ENCODE results near the gene PHF19.

PHF19 gene

DNA sequence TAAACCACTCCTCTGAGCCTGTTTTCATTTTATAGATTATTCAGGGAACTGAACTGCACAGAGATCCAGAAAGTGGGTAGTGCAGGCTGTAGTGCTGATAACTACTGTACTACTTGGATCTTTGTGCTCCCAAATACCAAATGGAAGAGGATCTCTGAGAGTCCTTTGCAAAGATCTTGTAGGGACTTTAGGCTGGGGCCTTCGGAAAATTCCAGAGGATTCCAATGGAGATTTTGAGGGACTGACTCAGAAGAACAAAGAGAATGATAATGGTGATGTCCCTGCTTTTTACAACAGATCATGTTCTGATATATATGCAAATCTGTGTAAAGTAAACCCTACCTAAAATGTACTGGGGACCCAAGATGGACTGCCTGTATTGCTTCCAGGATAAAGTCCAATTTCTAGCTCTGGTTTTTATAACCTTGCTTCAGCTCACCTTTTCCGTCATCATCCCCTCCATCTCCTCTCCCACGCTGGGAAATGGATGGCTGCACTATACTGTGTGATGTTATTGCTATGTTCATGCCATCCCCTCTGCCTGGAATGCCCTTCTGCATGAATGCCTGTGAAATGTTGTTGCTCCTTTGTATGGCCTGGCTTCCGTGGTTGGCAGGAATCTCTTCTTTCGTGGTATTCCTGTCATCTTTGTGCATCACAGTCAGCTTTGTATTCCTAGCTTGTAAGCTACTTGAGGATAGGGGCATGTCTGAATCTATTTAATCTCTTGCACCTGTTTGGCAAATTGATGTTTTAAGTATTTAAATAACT lies 24.6 kb downstream of the PHF19 start:
- DNase-seq = no peak

DNA sequence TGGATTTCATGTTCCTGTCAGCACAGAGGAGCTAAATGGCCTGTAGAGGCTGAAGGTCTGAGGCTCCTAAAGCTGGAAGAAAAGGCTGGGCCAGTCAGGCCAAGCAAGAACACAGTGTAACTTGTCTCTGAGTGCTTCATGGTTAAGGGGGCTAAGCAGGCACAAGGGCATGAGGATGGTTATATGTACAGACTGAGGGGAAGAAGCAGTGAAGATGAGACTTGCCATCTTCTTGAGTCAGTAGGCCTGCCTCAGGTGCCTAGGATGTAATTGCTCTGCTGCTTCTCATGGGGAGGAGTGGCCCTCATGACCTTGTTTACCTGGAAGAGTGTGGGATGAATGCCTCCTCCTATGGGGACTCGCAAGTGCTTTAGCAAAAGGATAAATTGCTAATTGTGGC lies 25.5 kb downstream of the PHF19 start:
- DNase-seq = no peak

DNA sequence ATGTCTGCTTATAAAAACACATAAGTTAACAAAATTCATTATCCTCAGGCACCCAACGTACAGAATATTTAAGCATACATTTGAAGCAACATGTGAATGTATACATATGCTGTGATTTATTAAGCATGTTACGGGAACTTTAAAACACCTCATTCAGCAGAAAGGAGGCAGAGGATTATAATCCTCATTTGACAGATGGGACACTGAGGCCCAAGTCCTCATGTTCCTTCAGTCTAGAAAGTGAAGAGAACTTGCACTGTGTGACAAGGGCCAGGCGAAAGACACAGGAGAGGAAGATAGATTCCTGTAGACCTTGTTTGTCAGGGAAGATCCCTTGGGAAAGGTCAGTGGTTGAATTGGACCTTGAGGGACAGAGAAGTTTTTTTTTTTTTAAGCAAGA lies 26.7 kb downstream of the PHF19 start:
- no peak for DNase-seq

DNA sequence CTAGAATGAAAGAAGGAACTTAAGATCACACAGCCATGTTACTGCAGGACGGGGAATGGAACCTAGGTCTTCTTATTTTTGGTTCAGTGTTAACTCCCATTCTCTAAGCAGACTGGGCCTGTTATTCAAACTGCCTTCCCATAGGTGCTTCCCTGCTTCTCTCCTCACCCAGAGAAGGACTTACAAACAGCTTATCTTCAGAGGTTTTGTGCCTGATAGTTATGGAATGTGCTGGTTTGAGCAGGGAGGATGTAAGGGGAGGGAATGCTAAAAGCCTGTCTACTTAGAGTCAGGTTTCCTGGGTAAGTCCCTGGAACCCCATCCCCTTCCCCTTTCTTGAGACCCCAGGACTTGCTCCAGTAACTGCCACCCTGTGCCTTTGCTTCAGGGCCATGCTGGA lies 30.1 kb downstream of the PHF19 start:
- DNase-seq = no peak

DNA sequence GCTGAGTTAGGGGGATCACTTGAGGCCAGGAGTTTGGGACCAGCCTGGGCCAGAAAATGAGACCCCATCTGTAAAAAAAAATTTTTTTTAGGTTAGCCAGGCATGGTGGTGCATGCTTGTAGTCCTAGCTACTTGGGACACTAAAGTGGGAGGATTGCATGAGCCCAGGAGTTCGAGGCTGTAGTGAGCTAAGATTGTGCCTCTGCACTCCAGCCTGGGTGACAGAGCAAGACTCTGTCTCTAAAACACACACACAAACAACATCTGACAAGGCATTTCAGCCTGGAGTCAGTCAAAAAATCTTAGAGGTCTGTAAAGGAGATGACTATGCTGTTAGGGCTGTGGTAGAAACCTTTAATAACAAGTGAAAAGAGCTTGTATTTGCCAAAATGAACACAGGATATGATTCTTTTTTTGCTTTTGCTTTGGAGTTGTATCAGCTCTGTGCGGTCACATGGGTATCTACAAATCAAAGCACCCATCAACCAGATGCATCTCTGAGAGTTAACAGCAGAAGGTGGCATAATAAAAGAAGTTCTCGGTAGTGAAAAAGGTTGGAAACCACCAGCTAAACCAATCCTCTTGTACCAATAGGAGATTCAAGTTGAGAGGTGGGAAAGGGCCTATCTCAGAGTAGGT lies 30.6 kb downstream of the PHF19 start:
- DNase-seq = peak; percentile 78

DNA sequence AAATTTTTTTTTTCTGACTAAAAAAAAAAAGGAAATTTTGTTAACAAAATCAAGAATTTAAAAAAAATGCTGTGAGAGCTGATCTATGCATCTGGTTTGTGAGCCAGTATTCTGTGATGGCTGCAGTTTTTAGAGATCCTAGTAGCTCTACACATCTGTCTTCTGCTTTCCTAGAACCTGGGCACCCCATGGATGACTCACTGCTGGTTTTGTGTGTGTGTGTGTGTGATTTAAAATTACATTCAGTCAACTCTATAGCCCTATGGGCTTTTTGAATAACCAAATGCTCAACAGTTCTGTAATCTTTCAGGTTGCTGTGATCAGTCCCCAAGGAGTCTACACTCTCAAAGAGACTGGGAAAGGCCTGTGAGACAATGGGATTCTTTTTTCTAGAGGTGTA lies 31.7 kb downstream of the PHF19 start:
- peak; percentile 79 for DNase-seq

DNA sequence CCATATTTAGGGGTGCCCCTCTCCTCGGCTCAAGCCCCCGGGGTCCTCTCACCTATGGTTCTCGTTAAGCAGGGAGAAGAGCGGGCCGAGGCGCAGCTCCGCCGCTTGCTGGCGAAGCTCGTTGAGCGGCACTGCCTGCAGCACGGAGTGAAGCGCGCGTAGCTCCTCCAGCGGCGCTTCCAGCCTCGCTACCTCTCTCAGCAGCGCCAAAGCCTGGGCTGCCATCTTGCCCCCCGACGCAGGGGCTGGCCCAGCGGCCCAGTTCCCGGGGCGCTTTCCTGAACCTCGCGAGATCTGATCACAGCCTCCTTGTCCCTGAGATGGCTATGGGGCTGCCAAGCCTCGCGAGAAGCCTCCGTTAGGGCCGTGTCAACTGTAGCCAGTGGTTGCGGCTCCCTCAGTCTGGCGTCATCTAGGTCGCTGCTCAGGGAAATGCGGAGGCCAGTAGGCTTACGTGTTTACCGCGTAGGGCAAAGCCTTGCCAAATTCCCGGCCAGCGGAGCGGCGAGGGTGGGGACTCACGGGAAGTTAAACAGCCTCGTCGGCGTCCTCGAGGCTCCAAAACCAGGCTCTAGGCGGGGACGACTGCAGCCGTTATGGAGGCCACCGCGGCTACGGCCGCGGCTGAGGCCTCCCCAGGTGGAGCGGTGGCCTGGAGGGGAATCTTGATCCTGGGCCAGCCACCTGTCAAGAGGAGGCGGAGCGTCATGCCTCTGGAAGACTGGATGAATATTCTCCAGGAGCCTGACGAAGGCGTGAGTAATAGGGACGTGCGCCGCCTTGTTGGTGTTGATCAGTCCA lies 34.1 kb downstream of the PHF19 start, which contains the start of gene PSMD5:
TSS of gene PSMD5 (minus strand) at position 238 of the 801 bp plus-strand sequence. CDS start at position 225, 13 bp downstream.
- DNase-seq = peak; percentile 99

DNA sequence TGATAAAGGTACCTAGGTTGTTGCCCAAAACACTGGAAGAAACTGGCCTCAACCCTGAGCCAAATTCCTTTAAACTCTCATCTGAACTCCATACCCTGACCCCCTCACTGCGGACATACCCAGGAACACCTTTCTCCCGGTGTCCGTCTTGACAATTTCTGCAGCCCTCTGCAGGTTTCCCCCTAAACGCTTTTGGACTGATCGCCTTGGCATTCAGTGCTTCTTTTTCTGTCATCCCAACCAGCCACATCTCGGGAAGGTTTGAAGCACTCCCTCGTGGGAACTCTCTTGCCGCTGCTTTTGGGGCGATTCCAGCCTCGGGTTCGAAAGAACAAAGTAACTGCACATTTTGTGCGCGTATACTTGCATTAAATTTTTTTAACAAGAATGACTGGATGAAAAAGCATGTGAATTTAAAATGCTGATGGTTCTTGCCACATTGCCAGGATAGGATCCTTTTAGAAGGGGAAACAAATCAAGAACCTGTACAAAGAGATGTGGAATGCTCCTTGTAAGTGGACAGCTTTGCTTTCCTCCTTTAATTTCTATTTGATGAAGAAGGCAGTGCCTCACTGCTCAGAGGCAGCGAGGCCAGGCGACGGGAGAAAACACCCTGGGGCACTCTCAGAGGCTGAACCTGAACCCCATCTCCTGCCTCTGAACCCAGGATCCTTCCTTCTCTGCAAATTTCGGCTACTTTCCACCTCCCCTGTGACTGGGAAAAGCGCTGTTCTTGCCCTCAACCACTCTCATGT lies 34.9 kb downstream of the PHF19 start:
- DNase-seq = no peak

DNA sequence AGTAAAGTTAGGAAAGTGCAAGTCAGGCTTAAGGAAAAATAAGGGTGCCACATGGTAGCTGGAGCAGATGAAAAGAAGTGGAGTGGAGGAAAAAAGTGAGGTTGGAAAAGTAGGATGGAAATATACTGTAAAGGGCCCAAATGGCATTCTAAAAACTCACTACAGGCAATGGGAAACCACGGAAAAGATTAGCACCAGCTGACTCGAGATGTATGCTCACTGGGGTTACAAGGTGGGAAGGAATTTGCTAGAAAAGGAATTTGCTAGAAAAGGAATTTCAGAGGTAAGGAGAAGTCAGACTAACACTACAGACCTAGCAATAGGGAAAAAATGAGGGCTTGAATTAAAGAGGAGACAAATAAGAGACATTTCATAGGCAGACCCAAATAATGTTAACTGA lies 37.8 kb downstream of the PHF19 start:
- DNase-seq = no peak

DNA sequence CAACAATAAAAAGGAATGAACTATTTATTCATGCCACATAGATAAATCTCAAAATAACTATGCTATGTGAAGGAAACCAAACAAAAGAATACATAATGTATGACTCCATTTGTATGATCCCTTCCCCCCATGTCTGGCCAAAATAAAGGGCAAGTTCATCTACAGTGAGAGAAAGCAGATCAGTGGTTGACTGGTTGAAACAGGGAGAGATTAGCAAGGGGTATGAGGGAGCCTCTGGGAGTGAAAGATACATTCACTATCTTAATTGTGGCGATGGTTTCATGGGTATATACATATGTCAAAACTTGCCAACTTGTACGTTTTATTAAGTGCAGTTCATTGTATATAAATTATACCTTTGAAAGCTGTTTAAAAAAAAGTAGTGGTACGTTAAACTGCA lies 39.1 kb downstream of the PHF19 start:
- DNase-seq = no peak

DNA sequence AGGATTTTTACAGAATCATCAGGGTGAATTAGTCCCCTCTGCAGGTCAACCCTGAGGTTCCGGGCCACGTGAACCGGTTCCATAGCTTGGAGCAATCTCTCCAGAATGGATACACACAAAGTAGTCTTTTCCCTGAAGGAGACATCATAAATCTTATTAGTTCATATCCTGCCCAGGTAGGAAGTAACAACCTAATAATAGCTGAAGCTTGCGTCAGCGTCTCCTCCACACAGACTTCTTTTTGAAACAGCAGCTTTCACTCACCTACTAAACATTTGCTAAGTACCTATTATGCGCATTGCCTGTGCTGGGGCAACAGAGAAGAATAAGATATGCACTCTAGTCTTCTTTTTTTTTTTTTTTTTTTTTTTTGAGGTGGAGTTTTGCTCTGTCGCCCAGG lies 43.7 kb downstream of the PHF19 start:
- no peak for DNase-seq

DNA sequence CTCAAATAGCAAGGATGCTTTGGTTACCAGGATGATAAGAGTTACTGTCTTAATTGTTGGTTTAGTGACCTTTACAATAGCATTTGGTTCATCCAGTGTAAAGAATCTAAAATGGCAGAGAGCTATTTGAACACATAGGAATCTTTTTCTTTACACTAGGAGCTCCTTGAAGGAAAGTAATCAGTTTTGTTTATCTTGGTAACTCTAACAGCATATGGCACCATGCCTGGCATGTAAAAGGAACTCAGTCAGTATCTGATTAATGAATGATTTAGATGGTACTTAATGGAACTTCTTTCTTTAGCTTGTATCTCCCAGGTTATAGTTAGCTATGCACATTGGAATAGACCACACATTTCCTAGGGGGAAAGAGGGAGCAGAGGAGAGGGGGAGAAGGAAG lies 44.2 kb downstream of the PHF19 start:
- DNase-seq = no peak

DNA sequence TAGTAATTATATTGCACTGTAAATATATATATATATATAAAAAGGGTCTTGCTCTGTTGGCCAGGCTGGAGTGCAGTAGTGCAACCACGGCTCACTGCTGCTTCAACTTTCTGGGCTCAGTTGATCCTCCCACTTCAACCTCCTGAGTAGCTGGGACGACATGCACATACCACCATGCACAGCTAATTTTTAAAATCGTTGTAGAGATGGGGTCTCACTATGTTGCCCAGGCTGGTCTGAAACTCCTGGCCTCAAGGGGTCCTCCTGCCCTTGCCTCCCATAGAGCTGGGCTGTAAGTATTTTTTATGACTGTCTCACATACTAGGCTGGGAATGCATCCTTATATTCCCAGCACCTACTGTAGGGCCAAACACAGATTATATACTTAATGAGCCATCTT lies 46.1 kb downstream of the PHF19 start:
- no peak for DNase-seq

DNA sequence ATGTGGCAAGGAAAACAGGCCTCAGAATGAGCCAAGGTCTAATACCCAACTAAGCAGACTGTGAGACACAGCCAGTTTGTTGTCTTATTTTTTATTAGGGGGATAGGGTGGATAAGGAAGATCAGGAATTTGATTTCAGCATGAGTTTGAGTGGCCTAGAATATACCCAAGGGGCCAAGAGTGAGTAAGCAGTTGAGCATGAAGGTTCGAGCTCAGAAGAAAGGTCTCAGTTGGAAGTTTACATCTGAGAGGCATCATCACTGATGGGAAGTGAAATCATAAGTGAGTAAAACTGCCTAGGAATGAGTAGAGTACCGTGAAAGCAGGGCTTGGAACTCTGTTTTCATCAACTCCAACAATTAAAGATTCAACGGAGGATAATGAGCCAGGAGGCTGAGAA lies 46.8 kb downstream of the PHF19 start:
- no peak for DNase-seq

DNA sequence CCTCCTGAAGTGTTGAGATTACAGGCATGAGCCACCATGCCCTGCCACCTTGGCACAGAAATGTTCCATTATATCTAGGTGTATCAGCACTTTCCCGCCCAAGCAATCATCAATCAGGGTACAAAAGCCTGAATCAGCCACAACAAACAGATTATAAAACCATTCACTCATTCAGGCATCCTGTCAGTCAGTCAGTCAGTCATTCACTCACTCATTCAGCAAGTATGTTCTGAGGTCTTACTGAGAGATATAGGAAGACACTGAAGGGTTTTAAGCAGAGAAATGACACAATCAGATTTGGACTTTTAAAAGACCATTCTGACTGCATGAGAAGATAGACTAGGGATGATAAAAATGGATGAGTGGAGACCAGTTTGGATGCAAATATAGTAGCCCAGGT lies 47.3 kb downstream of the PHF19 start:
- DNase-seq = no peak

DNA sequence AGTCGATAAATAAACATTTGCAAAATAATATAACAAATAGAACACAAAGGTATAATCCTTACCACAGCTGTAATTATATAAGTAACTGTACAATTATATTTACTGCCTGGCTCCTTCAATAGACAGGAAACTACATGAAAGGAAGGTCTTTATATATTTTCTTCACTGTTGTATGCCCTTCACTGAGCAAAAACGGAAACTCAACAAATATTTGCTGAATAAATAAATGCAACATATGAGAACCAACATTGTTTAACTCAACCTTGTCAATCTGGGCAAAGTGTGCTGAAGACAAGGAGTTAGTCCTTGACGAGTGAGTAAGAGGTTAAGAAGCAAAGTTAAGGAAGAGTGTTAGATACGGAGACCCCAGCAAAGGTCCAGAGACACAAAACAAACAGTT lies 56.9 kb downstream of the PHF19 start:
- no peak for DNase-seq

DNA sequence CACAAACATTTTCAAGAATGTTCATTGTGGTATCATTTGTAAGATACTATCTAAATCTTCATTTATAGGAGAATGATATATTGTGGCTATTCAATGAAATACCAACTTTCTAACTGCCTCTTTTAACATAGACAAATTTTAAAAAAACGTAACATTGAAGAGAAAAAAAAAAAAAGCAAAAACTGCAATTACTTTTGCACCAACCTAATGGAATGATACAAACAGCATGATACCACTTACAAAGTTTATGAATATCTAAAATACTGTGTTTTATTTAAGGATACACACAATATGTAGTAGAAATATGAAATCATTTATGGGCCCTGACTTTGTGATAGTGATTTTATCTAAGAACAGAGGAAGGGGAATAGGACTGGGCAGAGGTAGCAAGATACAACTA lies 58.4 kb downstream of the PHF19 start:
- DNase-seq = no peak

DNA sequence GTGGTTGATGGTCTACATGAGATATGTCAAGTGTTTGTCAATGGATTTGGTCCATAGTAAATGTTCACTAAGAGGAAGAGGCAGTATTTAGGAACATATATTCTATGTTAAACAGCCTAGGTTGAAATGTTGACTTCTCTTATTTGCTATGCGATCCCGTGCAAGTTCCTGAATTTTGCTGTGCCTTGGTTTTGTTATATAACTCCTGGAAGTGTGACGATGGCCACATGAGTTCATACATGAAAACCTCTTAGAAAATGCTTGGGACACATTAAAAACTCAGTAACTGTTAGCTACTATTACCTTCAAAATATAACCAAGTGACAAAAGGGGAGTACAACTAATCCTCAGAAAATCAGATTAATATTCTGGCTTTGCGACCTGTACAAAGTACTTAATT lies 61.9 kb downstream of the PHF19 start:
- DNase-seq = no peak

DNA sequence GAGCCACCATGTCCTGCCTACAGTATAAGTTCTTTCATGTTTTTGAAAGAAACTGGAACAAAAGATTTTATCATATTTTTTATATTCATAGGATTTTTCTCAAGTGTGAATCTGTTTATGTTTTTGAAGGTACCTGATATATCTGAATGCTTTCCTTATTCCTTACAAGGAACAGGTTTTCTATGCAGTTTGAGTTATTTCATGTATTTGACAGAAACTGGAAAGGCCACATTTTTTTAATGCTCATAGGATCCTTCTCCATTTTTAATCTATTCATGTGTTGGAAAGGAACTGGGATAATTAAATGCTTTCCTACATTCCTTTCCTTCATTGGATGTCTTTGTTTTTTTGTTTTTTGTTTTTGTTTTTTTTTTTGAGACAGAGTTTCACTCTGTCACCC lies 68.1 kb downstream of the PHF19 start:
- no peak for DNase-seq

DNA sequence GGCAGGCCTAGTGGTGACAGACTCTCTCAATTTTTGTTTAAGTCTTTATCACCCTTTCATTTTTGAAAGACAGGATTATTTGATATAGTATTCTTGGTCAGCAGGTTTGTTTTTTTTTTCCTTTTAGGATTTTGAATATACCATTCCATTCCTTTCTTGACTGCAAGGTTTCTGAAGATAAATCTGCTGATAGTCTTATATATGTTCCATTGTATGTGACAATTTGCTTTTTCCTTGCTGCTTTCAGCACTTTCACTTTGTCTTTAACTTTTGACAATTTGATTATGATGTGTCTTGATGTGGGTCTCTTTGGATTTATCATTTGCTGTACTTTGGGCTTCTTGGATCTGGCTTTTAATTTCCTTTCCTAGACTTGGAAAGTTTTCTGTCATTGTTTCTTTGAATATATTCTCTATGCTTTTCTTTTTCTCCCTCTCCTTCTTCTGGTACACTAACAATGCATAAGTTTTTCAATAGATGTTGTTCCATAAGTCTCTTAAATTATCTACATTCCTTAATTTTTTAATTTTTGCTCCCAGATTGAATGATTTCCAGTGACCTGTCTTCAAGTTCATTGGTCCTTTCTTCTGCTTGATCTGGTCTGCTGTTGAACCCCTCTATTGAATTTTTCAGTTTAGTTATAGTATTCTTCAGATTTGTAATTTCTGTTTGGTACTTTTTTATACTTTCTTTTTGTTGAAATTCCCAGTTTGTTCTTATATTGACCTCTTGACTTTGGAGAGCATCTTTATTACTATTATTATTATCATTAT lies 69.2 kb downstream of the PHF19 start:
- no peak for DNase-seq
